Stimulated activated CD8-positive, alpha-beta memory T cell treated with anti-CD3 and anti-CD28 coated beads, Interleukin-7, amount 100 ng/mL, for 24 hours (primary cell): ENCODE results near the gene CHFR.
"Not testable (repeated sequence)": the region's sequence is repeated elsewhere in the genome, so short reads cannot be mapped to it uniquely, and the experiment has no call there.

Experiments
- DNase-seq: peaks from one replicate; pipeline ENCODE4 v3.0.0-alpha.2; 2020; ENCODE audit warnings: low read depth

Gene CHFR, protein sequence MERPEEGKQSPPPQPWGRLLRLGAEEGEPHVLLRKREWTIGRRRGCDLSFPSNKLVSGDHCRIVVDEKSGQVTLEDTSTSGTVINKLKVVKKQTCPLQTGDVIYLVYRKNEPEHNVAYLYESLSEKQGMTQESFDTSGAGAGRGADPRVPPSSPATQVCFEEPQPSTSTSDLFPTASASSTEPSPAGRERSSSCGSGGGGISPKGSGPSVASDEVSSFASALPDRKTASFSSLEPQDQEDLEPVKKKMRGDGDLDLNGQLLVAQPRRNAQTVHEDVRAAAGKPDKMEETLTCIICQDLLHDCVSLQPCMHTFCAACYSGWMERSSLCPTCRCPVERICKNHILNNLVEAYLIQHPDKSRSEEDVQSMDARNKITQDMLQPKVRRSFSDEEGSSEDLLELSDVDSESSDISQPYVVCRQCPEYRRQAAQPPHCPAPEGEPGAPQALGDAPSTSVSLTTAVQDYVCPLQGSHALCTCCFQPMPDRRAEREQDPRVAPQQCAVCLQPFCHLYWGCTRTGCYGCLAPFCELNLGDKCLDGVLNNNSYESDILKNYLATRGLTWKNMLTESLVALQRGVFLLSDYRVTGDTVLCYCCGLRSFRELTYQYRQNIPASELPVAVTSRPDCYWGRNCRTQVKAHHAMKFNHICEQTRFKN

GRCh38 chr12:132887513-132888351, at the start of gene CHFR:
Gene CHFR, minus strand, starts transcription at chr12:132887605. Its CDS starts 277 bp downstream, at chr12:132887328.
- DNase-seq, result peak; percentile 83

DNA sequence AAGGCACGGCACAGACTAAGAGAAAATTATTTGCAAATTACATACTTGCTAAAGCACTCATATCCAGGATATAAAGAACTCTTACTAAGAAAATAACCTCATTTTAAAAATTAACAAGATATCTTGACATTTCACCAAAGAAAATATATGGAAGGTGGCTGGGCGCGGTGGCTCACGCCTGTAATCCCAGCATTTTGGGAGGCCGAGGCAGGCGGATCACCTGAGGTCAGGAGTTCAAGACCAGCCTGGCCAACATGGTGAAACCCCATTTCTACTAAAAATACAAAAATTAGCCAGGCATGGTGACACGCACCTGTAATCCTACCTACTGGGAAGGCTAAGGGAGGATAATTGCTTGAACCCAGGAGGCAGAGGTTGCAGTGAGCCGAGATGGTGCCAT, 49.5 kb upstream of the CHFR start:
- DNase-seq, result not testable (repeated sequence)

GRCh38 chr12:132936163-132936562, 48.8 kb upstream of the CHFR start:
- no peak for DNase-seq

- no peak for DNase-seq
Observed at GRCh38 chr12:132926415-132926833, 39.0 kb upstream of the CHFR start.

GRCh38 chr12:132925597-132926414, 38.4 kb upstream of the CHFR start:
- DNase-seq, result no peak

GRCh38 chr12:132924356-132924755, 37.0 kb upstream of the CHFR start:
- no peak for DNase-seq

GRCh38 chr12:132923356-132923909, 36.0 kb upstream of the CHFR start:
- DNase-seq, result no peak

DNA sequence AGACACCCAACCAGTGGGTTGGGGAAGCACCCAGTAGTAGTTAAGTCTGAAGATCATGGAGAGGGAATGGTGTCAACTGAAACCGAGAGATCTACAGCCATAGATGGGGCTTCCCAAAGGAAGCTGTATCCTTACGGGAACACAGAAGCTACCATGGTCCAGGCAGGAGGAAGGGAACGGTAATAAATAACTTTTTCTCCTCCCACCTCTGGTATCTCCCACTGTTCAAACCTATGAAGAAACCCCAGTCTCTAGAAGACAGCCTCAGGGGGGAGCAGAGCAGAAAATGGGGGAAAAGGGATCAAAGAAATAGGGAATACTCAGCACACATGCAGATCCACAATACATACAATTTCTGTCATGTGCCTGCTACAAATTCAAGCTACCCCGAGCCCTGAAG, 35.3 kb upstream of the CHFR start:
- no peak for DNase-seq

GRCh38 chr12:132921685-132922084, 34.3 kb upstream of the CHFR start:
- no peak for DNase-seq

- no peak for DNase-seq
Observed at GRCh38 chr12:132918680-132919079, 31.3 kb upstream of the CHFR start.

GRCh38 chr12:132909030-132909368, 21.6 kb upstream of the CHFR start:
- DNase-seq, result no peak

DNA sequence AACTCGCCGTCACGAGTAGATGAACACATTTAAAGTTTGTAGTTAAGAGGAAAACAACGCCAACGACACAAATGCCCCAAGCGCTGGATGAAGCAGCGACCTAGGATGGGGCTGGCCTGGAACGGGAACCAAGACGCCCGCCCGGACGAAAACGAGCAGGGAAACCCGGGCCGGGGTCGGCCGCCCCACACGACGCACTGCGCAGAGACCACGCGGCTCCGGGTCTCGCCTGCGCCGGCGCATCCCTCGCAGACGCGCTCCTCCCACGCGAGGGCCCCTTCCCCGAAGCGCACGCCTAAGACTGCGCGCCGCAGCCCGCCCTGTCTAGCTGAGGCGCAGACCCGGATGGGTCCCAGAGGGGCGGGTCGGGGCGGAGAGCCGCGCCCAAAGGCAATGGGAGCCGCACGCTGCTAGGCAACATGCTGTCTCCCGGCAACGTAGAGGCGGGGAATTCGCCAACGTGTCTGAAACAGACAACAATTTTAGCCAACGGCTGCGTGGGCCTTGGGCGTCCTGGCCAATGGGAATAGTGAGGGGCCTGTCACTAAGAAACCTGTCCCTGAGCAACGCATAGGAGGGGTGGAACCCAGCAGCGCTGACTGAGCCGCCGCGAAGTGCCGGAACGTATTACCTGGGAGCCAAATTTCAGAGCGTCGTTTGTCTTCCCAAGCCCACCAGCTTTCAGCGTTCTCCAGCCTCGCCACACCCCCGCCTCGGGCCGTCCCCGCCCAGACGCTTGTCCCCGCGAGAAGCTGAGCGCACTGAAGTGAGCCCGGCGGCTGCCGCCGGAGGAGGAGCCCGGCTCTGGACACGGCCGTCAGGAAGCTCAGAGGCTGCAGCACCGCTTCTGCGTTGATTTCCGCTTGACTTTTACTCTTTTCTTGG, 21.0 kb upstream of the CHFR start:
- DNase-seq, result peak; percentile 91

DNA sequence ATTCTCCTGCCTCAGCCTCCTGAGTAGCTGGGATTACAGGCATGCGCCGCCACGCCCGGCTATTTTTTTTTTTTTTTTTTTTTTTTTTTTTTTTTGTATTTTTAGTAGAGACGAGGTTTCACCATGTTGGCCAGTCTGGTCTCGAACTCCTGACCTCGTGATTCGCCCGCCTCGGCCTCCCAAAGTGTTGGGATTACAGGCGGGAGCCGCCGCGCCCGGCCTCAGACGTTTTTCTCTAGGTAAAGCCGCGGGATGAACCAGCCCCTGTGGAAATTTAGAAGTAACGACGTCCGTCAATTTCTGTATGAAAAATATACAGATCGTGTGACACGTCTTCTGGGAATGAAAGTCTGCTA, 20.4 kb upstream of the CHFR start:
- DNase-seq, result not testable (repeated sequence)

DNA sequence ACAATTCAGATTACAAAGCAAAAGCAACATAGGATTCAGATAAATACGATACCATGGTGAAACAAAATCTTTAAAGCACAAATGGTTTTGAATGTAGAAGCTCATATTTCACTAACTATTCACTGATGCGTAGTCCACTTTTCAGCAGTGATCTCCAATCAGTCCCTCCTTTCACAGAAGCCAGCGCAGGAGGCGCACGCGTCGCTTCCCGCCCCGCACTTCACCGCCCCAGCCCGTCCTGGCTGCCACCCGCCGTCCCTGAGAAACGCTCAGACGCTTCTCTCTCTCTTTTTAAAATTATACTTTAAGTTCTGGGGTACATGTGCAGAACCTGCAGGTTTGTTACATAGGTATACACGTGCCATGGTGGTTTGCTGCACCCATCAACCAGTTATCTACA, 19.8 kb upstream of the CHFR start:
- DNase-seq, result no peak

GRCh38 chr12:132904718-132905328, 17.4 kb upstream of the CHFR start:
- peak; percentile 83 for DNase-seq

DNA sequence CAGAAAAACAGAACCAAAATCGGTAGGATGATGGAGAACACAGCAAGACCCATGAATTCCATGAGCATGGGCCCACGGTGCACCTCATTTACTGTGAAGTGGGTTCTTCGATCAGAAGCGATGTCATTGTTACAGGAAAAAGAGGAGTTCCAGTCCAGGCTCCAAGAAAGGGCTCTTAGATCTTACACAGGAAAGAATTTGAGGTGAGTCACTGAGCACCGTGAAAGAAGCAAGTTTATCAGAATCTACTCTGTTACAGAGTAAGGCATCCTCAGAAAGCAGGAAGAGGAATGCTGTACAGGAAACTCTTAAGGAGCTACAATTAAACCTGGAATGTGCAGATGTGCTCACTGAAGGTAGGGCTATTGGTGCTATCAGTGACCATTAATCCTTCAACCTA, 11.6 kb upstream of the CHFR start:
- no peak for DNase-seq

DNA sequence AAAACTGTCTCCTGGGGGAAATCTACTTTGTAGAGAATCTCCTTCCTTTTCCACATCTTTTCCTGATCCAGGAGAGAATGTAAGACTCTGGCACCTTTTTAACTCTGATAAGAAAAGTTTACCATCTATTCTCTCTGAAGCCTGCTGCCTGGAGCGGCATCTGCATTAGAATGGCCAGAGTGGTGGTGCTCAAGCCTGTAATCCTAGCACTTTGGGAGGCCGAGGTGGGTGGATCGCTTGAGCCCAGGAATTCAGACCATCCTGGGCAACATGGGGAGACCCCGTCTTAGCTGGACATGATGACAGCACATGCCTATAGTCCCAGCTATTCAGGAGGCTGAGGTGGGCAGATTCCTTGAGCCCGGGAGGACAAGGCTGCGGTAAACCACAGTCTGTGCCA, 1.4 kb upstream of the CHFR start:
- DNase-seq, result no peak

DNA sequence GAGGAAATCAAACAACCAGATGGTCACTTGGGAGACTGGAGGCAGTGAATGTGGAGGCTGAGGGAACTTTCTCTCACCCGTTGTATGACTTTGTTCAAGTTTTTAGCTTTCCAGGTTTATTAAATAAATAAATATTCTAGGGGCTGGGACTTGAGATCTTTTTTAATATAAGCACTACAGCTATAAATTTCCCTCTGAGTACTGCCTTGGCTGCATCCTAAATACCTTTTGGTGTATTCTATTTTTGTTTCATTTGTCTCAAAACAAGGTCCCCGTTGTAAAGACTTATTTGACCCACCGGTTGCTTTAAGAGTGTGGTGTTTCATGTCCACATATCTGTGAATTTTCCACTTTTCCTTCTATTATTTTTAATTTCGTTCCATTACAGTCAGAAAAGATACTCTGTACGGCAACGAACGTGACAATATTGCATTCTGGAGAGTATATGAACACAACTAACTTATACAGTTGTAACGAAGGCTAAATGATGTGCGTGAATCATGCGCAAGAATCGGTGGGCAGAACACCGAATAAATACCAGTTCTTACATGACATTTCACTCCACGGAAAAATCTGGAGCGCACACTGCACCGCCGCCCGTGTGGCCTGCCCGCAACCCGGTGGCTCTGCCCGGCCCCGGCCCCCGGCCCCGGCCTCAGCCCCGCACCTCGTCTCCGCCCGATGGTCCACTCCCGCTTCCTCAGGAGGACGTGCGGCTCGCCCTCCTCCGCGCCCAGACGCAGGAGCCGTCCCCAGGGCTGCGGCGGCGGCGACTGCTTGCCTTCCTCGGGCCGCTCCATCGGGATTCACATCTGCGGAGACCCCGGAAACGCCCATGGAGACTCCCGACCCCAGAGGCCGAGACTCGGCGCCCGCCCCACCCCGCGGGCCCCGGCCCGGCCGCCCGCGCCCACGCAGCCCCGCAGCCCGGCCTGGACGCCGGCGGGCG, 602 bp downstream of the CHFR start:
- DNase-seq, result no peak

- DNase-seq, result no peak
Observed at GRCh38 chr12:132881818-132882217, 5.6 kb downstream of the CHFR start.
